HG03066 (cell line): ENCODE measurements around the gene GDF10.

ENCODE experiments used
- ATAC-seq: cut with Tn5 transposase; IDR thresholded peaks from one replicate; pipeline ENCODE4 v1.9.1; 2021; ENCODE audit warnings: low read depth; ENCODE audit not compliant: unreplicated experiment

Gene GDF10

GRCh38 chr10:47331491-47331890 lies 31.5 kb downstream of the GDF10 start:
- ATAC-seq, result no peak

- ATAC-seq, result no peak
Observed at GRCh38 chr10:47331954-47332353, 32.0 kb downstream of the GDF10 start.

GRCh38 chr10:47332371-47332770 lies 32.4 kb downstream of the GDF10 start:
- no peak for ATAC-seq

- no peak for ATAC-seq
Observed at GRCh38 chr10:47332946-47333345, 32.9 kb downstream of the GDF10 start.

GRCh38 chr10:47333532-47333931 lies 33.5 kb downstream of the GDF10 start:
- no peak for ATAC-seq

GRCh38 chr10:47334466-47335295 lies 34.7 kb downstream of the GDF10 start:
- no peak for ATAC-seq

- ATAC-seq, result no peak
Observed at GRCh38 chr10:47335906-47336305, 35.9 kb downstream of the GDF10 start.

- no peak for ATAC-seq
Observed at GRCh38 chr10:47336387-47337134, 36.6 kb downstream of the GDF10 start.

GRCh38 chr10:47337310-47337709 lies 37.3 kb downstream of the GDF10 start:
- ATAC-seq, result no peak

- no peak for ATAC-seq
Observed at GRCh38 chr10:47339186-47339735, 39.3 kb downstream of the GDF10 start.

GRCh38 chr10:47339759-47340607 lies 40.0 kb downstream of the GDF10 start:
- ATAC-seq, result no peak

GRCh38 chr10:47340608-47341170 lies 40.7 kb downstream of the GDF10 start:
- ATAC-seq, result no peak

- ATAC-seq, result no peak
Observed at GRCh38 chr10:47344996-47345870, 45.2 kb downstream of the GDF10 start.

GRCh38 chr10:47346581-47347302 lies 46.7 kb downstream of the GDF10 start:
- ATAC-seq, result no peak

- ATAC-seq, result no peak
Observed at GRCh38 chr10:47347303-47347675, 47.3 kb downstream of the GDF10 start.

- ATAC-seq, result no peak
Observed at GRCh38 chr10:47348138-47348651, 48.2 kb downstream of the GDF10 start, which contains the start of gene RBP3. TSS of gene RBP3 (plus strand) at chr10:47348363. CDS start at chr10:47348485, 122 bp downstream.

- ATAC-seq, result no peak
Observed at GRCh38 chr10:47348661-47349470, 48.9 kb downstream of the GDF10 start.

GRCh38 chr10:47349516-47349915 lies 49.5 kb downstream of the GDF10 start:
- no peak for ATAC-seq
